ENCODE measurements around the gene KCNG1. TPM values are rescaled to one million over a fixed set of nuclear protein-coding genes. Genes with fewer than 3 reads are reported as not detected.

The KCNG1 gene
- total and polyA plus RNA-seq, 2 experiments from 2014 or later = 26.1 to 45.8 TPM

DNA sequence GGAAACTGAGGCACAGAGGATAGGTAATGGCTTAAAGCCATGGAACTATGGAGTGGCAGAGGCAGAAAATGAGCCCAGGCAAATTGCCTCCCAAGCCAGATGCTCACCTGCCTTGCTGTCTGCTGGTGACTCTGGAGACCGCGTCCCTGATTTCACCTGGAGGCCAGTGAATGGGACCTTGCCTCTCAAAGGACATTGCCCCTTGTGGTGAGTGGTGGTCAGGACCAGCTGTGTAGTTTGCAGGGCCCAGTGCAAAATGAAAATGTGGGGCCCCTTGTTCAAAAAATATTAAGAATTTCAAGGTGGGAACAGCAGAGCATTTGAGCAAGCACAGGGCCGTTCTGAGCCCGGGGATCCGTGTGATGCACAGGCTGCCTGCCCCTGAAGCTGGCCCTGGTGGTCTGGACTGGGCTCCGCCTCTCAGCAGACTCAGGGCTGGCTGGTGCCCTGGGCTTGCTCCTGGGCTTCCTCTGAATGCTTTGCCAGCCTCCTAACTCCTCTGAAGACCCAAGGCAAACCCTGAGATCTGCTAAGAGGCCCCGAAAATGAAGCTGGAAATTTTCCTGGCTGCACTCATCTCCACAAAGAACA, 19.8 kb upstream of the KCNG1 start:
- Histone ChIP-seq H4K20me1 (ENCODE audit: insufficient read depth, poor library complexity, severe bottlenecking) (no peaks in the 10 kb centered on the region), H3K27ac (no peak overlapping the region), H3K4me1 (ENCODE audit: insufficient read depth) (no peaks in the 10 kb centered on the region), H3K9me2 (replicated peaks; ENCODE audit: insufficient read depth) (no peaks in the 10 kb centered on the region), H3K9me3 (ENCODE audit: low read depth) (no peaks in the 10 kb centered on the region), H3K4me2 (no peak overlapping the region), H3K79me2 (no peaks in the 10 kb centered on the region), H2AFZ (no peak overlapping the region), H3K36me3 (replicated peaks; ENCODE audit: insufficient read depth, low read depth) (no peaks in the 10 kb centered on the region), H3K27me3 (peaks cover 3% of the 10 kb centered on the region), H3K4me3 (no peak overlapping the region)
- no peak for DNase-seq (ENCODE audit: low spot score)
- TF ChIP-seq, protein P1, sequence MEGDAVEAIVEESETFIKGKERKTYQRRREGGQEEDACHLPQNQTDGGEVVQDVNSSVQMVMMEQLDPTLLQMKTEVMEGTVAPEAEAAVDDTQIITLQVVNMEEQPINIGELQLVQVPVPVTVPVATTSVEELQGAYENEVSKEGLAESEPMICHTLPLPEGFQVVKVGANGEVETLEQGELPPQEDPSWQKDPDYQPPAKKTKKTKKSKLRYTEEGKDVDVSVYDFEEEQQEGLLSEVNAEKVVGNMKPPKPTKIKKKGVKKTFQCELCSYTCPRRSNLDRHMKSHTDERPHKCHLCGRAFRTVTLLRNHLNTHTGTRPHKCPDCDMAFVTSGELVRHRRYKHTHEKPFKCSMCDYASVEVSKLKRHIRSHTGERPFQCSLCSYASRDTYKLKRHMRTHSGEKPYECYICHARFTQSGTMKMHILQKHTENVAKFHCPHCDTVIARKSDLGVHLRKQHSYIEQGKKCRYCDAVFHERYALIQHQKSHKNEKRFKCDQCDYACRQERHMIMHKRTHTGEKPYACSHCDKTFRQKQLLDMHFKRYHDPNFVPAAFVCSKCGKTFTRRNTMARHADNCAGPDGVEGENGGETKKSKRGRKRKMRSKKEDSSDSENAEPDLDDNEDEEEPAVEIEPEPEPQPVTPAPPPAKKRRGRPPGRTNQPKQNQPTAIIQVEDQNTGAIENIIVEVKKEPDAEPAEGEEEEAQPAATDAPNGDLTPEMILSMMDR (IDR thresholded peaks at IDR 0.05; ENCODE audit: poor library complexity) = peak; percentile 13
- TF ChIP-seq EZH2 (IDR thresholded peaks at IDR 0.05; ENCODE audit: borderline replicate concordance) (no peak), EZH2phosphoT487 (IDR thresholded peaks at IDR 0.05; ENCODE audit: low read depth, severe bottlenecking, unreplicated experiment) (no peak)
- 79% methylated on average over 7 of the region's 7 CpGs for WGBS (ENCODE audit: low lambda C conversion rate, missing lambda C conversion rate)

DNA sequence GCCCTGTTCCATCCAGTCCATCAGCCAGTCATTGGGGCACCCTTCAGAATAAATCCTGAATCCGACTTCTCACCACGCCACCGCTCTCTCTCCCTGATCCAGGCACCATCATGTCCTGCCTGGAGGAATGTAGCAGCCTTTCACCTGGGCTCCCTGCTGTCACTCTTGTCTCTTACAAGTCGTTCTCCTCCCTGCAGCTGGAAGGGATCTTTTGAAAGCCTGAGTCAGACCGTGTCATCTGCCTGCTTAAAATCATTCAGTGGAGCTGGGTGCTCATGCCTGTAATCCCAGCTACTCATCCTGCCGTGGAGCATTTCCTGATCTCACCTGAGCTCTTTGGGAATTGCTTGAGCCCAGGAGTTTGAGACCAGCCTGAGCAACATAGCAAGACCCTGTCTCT, 19.2 kb upstream of the KCNG1 start:
- Histone ChIP-seq H3K27ac (no peak overlapping the region), H2AFZ (no peak overlapping the region), H3K27me3 (peaks cover 3% of the 10 kb centered on the region), H4K20me1 (ENCODE audit: insufficient read depth, poor library complexity, severe bottlenecking) (no peaks in the 10 kb centered on the region), H3K4me1 (ENCODE audit: insufficient read depth) (no peaks in the 10 kb centered on the region), H3K36me3 (replicated peaks; ENCODE audit: insufficient read depth, low read depth) (no peaks in the 10 kb centered on the region), H3K9me2 (replicated peaks; ENCODE audit: insufficient read depth) (no peaks in the 10 kb centered on the region), H3K4me3 (no peak overlapping the region), H3K79me2 (no peaks in the 10 kb centered on the region), H3K9me3 (ENCODE audit: low read depth) (no peaks in the 10 kb centered on the region), H3K4me2 (no peak overlapping the region)
- TF ChIP-seq, protein P1 (IDR thresholded peaks at IDR 0.05; ENCODE audit: poor library complexity) = no peak
- no peak for TF ChIP-seq EZH2phosphoT487 (IDR thresholded peaks at IDR 0.05; ENCODE audit: low read depth, severe bottlenecking, unreplicated experiment)
- no peak for TF ChIP-seq EZH2 (IDR thresholded peaks at IDR 0.05; ENCODE audit: borderline replicate concordance)
- DNase-seq (ENCODE audit: low spot score) = no peak
- 49% methylated on average over 6 of the region's 6 CpGs for WGBS (ENCODE audit: low lambda C conversion rate, missing lambda C conversion rate)

DNA sequence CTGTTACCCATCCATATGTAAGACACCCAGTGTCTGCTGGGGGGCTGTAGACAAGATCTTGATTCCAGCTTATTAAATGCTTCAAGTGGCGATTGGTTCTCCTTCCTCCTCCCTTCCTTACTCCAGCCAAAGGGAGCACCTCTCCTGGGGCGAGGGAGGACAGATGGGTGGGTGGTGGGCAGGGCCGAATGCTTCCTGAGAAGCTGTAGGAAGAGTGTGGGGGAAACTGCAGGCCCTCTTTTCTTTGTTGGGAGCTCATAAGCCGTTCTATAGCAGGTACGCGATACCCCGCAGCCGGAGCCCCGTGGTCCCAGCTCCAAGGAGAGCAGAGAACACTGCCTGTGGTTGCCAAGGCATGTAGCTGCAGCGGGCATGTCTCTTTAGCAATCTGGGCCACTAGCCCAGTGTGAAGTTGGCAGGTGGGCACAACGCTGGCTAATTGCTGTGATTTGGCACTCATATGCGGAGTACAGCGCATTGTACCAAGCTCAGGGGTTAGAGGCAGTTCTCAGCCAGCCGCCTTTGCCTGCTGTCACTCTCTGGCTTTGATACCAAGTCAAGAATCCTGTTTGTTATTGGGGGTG, 14.7 kb upstream of the KCNG1 start:
- Histone ChIP-seq H3K27ac (no peak overlapping the region), H3K9me3 (ENCODE audit: low read depth) (no peaks in the 10 kb centered on the region), H3K4me2 (no peak overlapping the region), H3K4me1 (ENCODE audit: insufficient read depth) (peaks cover 5% of the 10 kb centered on the region), H2AFZ (no peak overlapping the region), H3K27me3 (peaks cover 3% of the 10 kb centered on the region), H3K79me2 (no peaks in the 10 kb centered on the region), H4K20me1 (ENCODE audit: insufficient read depth, poor library complexity, severe bottlenecking) (no peaks in the 10 kb centered on the region), H3K4me3 (no peak overlapping the region), H3K9me2 (replicated peaks; ENCODE audit: insufficient read depth) (no peaks in the 10 kb centered on the region), H3K36me3 (replicated peaks; ENCODE audit: insufficient read depth, low read depth) (no peaks in the 10 kb centered on the region)
- WGBS (ENCODE audit: low lambda C conversion rate, missing lambda C conversion rate) = 93% methylated on average over 14 of the region's 14 CpGs
- TF ChIP-seq EZH2 (IDR thresholded peaks at IDR 0.05; ENCODE audit: borderline replicate concordance) = no peak
- TF ChIP-seq, protein P1 (IDR thresholded peaks at IDR 0.05; ENCODE audit: poor library complexity) = no peak
- no peak for TF ChIP-seq EZH2phosphoT487 (IDR thresholded peaks at IDR 0.05; ENCODE audit: low read depth, severe bottlenecking, unreplicated experiment)
- DNase-seq (ENCODE audit: low spot score) = no peak

All from hepatocyte (in vitro differentiated cells).